GM23248 (cell line): ENCODE results near the gene ZNF768.

Experiments
- EZH2 ChIP-seq: fragments of 200-600 bp; sonication (generic); IDR thresholded peaks from 2 replicates; pipeline ENCODE4 v1.6.1; 2018; ENCODE audit warnings: antibody characterized with exemption, mild to moderate bottlenecking; ENCODE audit not compliant: insufficient read depth, poor library complexity, severe bottlenecking
- EZH2phosphoT487 ChIP-seq: fragments of 200-600 bp; sonication (generic); IDR thresholded peaks from 2 replicates; pipeline ENCODE4 v1.6.1; 2018; ENCODE audit warnings: antibody characterized with exemption, moderate library complexity, mild to moderate bottlenecking, low read depth; ENCODE audit not compliant: insufficient read depth

- TF ChIP-seq EZH2: no peak
- TF ChIP-seq EZH2phosphoT487: no peak
Observed at GRCh38 chr16:30534368-30535105, 8.2 kb upstream of the ZNF768 start, which contains the start of gene ZNF747.
